ENCODE results near the gene WFDC5.

WFDC5 gene, protein sequence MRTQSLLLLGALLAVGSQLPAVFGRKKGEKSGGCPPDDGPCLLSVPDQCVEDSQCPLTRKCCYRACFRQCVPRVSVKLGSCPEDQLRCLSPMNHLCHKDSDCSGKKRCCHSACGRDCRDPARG

GRCh38 chr20:45114465-45115385 is at the start of gene WFDC5:
TSS of gene WFDC5 (minus strand) at chr20:45115174. CDS start at chr20:45115083, 91 bp downstream.
- TF ChIP-seq TCF12 (IDR thresholded peaks at IDR 0.05; ENCODE audit: low read depth) (no peak), ZBTB7A (IDR thresholded peaks at IDR 0.05; ENCODE audit: low read depth) (no peak), CREB1 (IDR thresholded peaks at IDR 0.05; ENCODE audit: low read depth) (no peak), EP300 (IDR thresholded peaks at IDR 0.05; ENCODE audit: borderline replicate concordance) (no peak), EGR1 (IDR thresholded peaks at IDR 0.05) (no peak), YY1 (IDR thresholded peaks at IDR 0.05; ENCODE audit: low read depth) (no peak), NFIC (IDR thresholded peaks at IDR 0.05) (no peak), TEAD4 (IDR thresholded peaks at IDR 0.05) (no peak), TAF1 (IDR thresholded peaks at IDR 0.05; ENCODE audit: low read depth) (no peak)

DNA sequence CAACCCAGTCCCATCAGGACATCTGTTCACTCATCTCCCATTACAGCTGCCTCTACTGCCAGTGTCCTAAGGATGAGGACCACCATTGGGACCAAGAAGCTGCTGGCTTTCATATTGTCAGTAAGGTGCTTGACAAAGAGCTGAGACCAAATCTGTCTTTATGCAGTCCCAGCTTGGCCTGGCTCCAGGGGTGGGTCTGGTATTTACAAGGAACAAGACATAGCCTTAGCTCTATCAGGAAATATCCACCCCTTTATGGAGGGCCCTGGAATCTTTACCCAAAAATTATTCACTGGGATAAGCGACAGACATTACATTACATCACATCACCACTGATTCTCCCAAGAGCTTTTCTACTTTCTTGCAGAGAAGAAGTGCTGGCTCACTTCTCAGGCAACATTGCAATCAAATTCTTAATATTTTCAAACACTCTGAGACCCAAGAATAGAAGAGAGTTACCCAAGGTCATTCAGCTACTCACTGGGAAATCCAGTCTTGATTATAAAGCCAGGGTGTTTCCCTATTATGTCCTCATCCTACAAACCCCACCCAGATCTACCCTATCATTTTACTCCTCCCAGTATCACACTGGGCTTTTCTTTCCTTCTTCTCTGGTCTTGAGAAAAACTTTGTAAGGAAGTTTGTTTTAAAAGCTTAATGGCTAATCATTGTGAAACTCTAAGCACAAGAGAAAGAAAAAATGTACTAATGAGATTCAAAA is 48.3 kb upstream of the WFDC5 start:
- TF ChIP-seq ZBTB7A (IDR thresholded peaks at IDR 0.05; ENCODE audit: low read depth) (no peak), EGR1 (IDR thresholded peaks at IDR 0.05) (no peak), TCF12 (IDR thresholded peaks at IDR 0.05; ENCODE audit: low read depth) (no peak), YY1 (IDR thresholded peaks at IDR 0.05; ENCODE audit: low read depth) (no peak), CREB1 (IDR thresholded peaks at IDR 0.05; ENCODE audit: low read depth) (no peak), EP300 (IDR thresholded peaks at IDR 0.05; ENCODE audit: borderline replicate concordance) (no peak), NFIC (IDR thresholded peaks at IDR 0.05) (no peak), REST (IDR thresholded peaks at IDR 0.05; ENCODE audit: low read depth) (no peak), TAF1 (IDR thresholded peaks at IDR 0.05; ENCODE audit: low read depth) (no peak), FOXM1 (IDR thresholded peaks at IDR 0.05; ENCODE audit: borderline replicate concordance, low read depth) (no peak)
- TF ChIP-seq, protein P1, sequence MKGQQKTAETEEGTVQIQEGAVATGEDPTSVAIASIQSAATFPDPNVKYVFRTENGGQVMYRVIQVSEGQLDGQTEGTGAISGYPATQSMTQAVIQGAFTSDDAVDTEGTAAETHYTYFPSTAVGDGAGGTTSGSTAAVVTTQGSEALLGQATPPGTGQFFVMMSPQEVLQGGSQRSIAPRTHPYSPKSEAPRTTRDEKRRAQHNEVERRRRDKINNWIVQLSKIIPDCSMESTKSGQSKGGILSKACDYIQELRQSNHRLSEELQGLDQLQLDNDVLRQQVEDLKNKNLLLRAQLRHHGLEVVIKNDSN (IDR thresholded peaks at IDR 0.05): no peak

DNA sequence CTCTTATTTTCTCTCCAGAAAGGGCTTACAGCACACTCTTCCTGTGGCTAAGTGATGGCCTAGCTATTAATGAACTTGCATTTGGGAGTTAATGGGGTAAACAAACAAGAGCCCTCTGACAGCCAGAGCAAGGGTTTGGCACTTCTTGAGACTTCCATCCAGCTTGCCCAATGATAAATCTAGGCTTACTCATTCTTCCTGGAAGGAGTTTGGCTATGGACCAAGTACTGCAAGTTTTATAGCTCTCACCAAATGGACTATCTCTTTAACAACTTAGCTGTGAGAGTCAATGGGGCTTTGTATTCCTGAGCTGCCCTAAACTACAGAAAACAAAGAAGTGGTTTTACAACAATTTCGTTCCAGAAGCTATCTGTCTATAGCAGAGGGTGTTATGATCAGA is 43.0 kb upstream of the WFDC5 start:
- no peak for TF ChIP-seq CREB1 (IDR thresholded peaks at IDR 0.05; ENCODE audit: low read depth)
- TF ChIP-seq, protein P1 (IDR thresholded peaks at IDR 0.05): no peak
- TF ChIP-seq FOXM1 (IDR thresholded peaks at IDR 0.05; ENCODE audit: borderline replicate concordance, low read depth): no peak
- TF ChIP-seq TAF1 (IDR thresholded peaks at IDR 0.05; ENCODE audit: low read depth): no peak
- TF ChIP-seq RAD21 (IDR thresholded peaks at IDR 0.05; ENCODE audit: low read depth): no peak
- no peak for TF ChIP-seq REST (IDR thresholded peaks at IDR 0.05; ENCODE audit: low read depth)
- no peak for TF ChIP-seq TCF12 (IDR thresholded peaks at IDR 0.05; ENCODE audit: low read depth)
- no peak for TF ChIP-seq ZBTB7A (IDR thresholded peaks at IDR 0.05; ENCODE audit: low read depth)
- TF ChIP-seq, protein P2, sequence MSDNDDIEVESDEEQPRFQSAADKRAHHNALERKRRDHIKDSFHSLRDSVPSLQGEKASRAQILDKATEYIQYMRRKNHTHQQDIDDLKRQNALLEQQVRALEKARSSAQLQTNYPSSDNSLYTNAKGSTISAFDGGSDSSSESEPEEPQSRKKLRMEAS (IDR thresholded peaks at IDR 0.05): no peak
- no peak for TF ChIP-seq NFIC (IDR thresholded peaks at IDR 0.05)

DNA sequence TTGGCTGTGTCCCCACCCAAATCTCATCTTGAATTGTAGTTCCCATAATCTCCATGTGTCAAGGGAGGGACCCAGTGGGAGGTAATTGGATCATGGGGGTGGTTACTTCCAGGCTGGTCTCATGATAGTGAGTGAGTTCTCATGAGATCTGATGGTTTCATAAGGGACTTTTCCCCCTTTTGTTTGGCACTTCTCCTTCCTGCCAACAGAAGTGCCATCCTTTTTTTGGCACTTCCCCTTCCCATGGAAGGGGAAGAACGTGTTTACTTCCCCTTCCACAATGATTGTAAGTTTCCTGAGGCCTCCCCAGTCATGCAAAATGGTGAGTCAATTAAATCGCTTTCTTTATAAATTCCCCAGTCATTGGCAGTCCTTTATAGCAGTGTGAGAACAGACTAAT is 41.7 kb upstream of the WFDC5 start:
- TF ChIP-seq RAD21 (IDR thresholded peaks at IDR 0.05; ENCODE audit: low read depth) (no peak), TAF1 (IDR thresholded peaks at IDR 0.05; ENCODE audit: low read depth) (no peak), ZBTB7A (IDR thresholded peaks at IDR 0.05; ENCODE audit: low read depth) (no peak), REST (IDR thresholded peaks at IDR 0.05; ENCODE audit: low read depth) (no peak), TCF12 (IDR thresholded peaks at IDR 0.05; ENCODE audit: low read depth) (no peak), CREB1 (IDR thresholded peaks at IDR 0.05; ENCODE audit: low read depth) (no peak), NFIC (IDR thresholded peaks at IDR 0.05) (no peak), EGR1 (IDR thresholded peaks at IDR 0.05) (no peak), YY1 (IDR thresholded peaks at IDR 0.05; ENCODE audit: low read depth) (no peak), EP300 (IDR thresholded peaks at IDR 0.05; ENCODE audit: borderline replicate concordance) (no peak), CEBPB (IDR thresholded peaks at IDR 0.05) (no peak), TEAD4 (IDR thresholded peaks at IDR 0.05) (no peak), FOXM1 (IDR thresholded peaks at IDR 0.05; ENCODE audit: borderline replicate concordance, low read depth) (no peak)
- TF ChIP-seq, protein P2 (IDR thresholded peaks at IDR 0.05): no peak
- TF ChIP-seq, protein P1 (IDR thresholded peaks at IDR 0.05): no peak

Data from Ishikawa (cell line).